Kasumi-1 (cell line): ENCODE results near the gene CXCR3.
"Not testable (repeated sequence)": the region's sequence is repeated elsewhere in the genome, so short reads cannot be mapped to it uniquely, and the experiment has no call there.

Experiments used
- DNase-seq, 2 experiments: peaks; one replicate each; lab custom pipeline; 2025; lab: John Stamatoyannopoulos, UW

The CXCR3 gene

GRCh38 chrX:71636438-71637252 lies 18.3 kb upstream of the CXCR3 start:
- no peak for DNase-seq

- DNase-seq: no peak
Measured at GRCh38 chrX:71634366-71634765, 16.1 kb upstream of the CXCR3 start.

- no peak for DNase-seq
Measured at GRCh38 chrX:71632923-71633657, 14.8 kb upstream of the CXCR3 start.

- DNase-seq: no peak
Measured at GRCh38 chrX:71629467-71629866, 11.2 kb upstream of the CXCR3 start.

GRCh38 chrX:71627588-71628404 lies 9.5 kb upstream of the CXCR3 start:
- DNase-seq: no peak

GRCh38 chrX:71626576-71626975 lies 8.3 kb upstream of the CXCR3 start:
- DNase-seq: no peak

- no peak for DNase-seq
Measured at GRCh38 chrX:71625471-71625870, 7.2 kb upstream of the CXCR3 start.

DNA sequence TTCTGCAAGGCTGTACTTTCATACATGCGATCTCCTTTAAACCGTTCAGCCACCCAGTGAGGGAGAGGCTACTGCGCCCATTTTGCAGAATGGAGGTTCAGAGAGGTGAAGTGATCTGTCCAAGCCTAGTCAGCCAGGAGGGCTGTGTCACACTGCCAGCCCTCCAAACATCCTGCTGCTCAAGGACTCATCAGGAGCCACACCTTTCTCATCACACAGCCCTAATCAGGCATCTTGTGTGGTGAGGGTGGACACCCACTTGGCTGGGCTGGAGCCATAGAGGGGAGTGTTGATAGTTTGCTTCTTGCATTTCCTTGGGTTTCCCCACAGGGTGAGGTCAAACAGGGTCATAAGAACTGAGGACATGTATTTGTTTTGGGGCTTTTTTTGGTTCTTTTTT lies 5.4 kb upstream of the CXCR3 start:
- no peak for DNase-seq

- peak; percentile 29 to 44 for DNase-seq
Measured at GRCh38 chrX:71622576-71623450, 4.5 kb upstream of the CXCR3 start.

DNA sequence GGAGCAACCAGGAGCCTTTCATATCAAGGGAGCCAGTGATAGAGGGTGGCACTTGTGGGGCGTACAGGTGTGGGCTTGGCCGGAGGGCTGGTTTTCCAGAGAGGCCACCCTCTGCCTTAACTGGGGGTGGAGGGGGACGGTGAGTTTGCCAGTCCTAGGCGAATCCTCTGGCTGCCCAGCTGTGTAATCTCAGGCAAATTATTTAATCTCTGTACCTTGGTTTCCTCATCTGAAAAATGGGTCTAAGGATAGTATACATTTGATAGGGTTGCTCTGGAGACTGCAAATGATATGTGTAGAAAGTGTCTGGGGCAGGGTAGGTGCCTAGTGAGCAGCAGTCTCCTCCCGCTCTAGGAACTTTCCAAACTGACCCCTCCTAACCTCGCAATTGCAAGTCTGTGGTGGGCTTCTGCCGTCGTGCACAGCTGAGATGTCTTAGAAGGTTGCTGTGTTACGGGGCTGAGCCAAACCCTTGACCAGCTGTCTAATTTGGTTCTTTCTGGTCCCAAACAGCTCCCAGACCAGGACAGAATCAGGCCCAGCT lies 3.8 kb upstream of the CXCR3 start:
- DNase-seq: no peak

GRCh38 chrX:71621603-71622002 lies 3.3 kb upstream of the CXCR3 start:
- DNase-seq: no peak

- no peak for DNase-seq
Measured at GRCh38 chrX:71619986-71620385, 1.7 kb upstream of the CXCR3 start.

DNA sequence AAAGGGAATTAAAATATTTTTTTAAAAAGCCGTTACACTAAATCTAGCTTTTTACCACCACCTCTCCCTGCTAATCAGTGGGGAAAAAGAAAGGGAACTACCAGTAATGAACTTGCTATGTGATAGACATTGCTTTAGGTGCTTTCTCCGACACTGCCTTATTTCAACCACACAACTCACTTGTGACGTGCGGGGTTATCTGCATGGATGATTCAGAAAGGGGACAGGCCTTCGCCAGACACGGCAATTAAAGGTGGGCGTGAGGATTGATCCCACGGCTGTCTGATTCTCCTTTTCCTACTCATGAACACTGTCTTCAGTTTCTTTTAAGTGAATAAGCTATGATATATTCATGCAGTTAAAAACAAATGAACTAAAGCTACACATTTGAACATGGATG lies 882 bp upstream of the CXCR3 start:
- peak in 1 of 2 experiments; percentile 2 for DNase-seq

GRCh38 chrX:71618787-71619186 lies 476 bp upstream of the CXCR3 start:
- DNase-seq: no peak

GRCh38 chrX:71617742-71618141 lies 569 bp downstream of the CXCR3 start:
- DNase-seq: no peak

DNA sequence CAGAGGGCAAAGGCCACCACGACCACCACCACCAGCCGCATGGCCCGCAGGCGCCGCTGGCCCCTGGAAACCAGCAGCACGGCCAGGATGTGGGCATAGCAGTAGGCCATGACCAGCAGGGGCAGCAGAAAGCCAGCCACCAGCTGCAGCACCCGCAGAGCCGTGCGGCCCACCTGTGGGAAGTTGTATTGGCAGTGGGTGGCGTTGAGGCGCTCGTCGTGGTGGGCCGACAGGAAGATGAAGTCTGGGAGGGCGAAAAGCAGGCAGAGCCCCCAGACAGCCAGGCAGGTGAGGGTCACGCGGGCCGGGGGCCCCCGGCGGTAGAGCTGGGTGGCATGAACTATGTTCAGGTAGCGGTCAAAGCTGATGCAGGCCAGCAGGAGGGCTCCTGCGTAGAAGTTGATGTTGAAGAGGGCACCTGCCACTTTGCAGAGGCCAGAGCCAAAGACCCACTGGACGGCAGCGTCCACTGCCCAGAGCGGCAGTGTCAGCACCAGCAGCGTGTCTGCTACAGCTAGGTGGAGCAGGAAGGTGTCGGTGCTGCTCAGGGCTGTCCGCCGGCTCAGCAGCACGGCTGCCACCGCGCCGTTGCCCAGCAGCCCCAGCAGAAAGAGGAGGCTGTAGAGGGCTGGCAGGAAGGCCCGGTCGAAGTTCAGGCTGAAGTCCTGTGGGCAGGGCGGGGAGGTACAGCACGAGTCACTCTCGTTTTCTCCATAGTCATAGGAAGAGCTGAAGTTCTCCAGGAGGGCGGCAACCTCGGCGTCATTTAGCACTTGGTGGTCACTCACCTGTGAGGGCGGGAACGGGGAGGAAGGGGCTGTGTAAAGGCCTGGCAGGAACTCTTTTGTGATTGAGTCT lies 1.4 kb downstream of the CXCR3 start:
- no peak for DNase-seq

DNA sequence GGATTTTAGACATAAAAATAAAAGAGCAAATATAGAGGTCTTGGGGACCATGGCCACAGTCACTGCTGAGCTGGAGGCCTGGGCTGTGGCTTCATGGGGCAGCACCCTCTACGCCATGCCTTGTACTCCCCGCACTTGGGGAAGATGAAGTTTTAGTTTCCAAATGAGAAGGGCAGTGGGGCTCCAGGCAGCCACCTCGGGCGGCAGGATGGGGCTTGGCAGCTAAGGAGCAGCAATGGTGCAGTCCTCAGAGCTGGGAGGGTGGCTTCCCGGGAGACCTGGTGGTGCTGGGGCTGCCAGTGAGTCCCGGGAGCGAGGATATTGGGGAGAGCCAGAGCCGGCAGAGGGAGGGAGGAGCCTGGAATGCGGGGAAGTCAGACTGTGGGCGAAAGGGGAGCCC lies 2.4 kb downstream of the CXCR3 start:
- no peak for DNase-seq

- DNase-seq: no peak
Measured at GRCh38 chrX:71615056-71615455, 3.3 kb downstream of the CXCR3 start.

- DNase-seq: no peak
Measured at GRCh38 chrX:71612256-71612655, 6.1 kb downstream of the CXCR3 start.

DNA sequence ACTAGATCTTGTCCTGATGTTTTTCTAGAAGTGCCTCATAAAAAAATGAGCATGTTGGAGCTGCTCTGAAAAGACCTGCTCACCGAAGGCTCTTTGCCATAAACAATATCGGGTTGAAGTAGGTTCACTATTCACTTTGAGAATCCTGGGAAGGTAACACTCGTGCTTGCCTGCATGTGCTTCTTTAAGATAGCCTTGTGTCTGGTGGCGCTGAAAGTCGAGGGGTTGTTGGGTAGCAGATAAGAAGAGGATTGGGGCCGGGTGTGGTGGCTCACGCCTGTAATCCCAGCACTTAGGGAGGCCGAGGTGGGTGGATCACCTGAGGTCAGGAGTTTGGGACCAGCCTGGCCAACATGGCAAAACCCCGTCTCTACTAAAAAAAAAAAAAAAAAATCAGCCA lies 6.6 kb downstream of the CXCR3 start:
- DNase-seq: not testable (repeated sequence)
